K562 (cell line): ENCODE measurements around the gene IZUMO3.

ENCODE experiments used
- CREM ChIP-seq: IDR thresholded peaks from 2 replicates; pipeline ENCODE4 v1.6.1; 2014; ENCODE audit warnings: antibody characterized with exemption, low read depth
- DNMT1 ChIP-seq: fragments of 450-650 bp; IDR thresholded peaks from 2 replicates; pipeline ENCODE4 v1.6.1; 2016; ENCODE audit warnings: antibody characterized with exemption, mild to moderate bottlenecking
- HDAC2 ChIP-seq: fragments of 450-650 bp; IDR thresholded peaks from 2 replicates; pipeline ENCODE4 v1.6.1; 2016; ENCODE audit warnings: mild to moderate bottlenecking
- MAFK ChIP-seq: IDR thresholded peaks from 2 replicates; pipeline ENCODE4 v1.6.1; 2011; ENCODE audit warnings: low read length, improper control_type of control experiment
- NFATC3 ChIP-seq: fragments of 450-650 bp; IDR thresholded peaks from 2 replicates; pipeline ENCODE4 v1.6.1; 2017; ENCODE audit warnings: mild to moderate bottlenecking
- SMARCA4 ChIP-seq: fragments of 450-650 bp; IDR thresholded peaks from 2 replicates; pipeline ENCODE4 v1.6.1; 2016
- TF ChIP-seq, protein P1 (sequence below), 3 experiments: IDR thresholded peaks in 2 of 3; conservative IDR thresholded peaks in 1 of 3; 2 replicates each; pipeline ENCODE4 v1.5.1; 2011 to 2012; ENCODE audit warnings: low read length in 3 of 3, mild to moderate bottlenecking in 3 of 3, control low read depth in 2 of 3, improper control_type of control experiment in 1 of 3, inconsistent platforms in 1 of 3, low read depth in 1 of 3, mixed read lengths in 1 of 3, moderate library complexity in 1 of 3; ENCODE audit not compliant: insufficient read depth in 2 of 3
- TF ChIP-seq, protein P2 (sequence below): fragments of 250-450 bp; sonication (Bioruptor Pico); IDR thresholded peaks from 2 replicates; pipeline ENCODE4 v1.5.0; 2020; ENCODE audit warnings: mild to moderate bottlenecking
- TF ChIP-seq, protein P3 (sequence below), 2 experiments: fragments of 450-650 bp in 1 of 2; IDR thresholded peaks; 2 replicates each; pipeline ENCODE4 v1.6.1; 2011 to 2017; ENCODE audit warnings: low read depth in 2 of 2, antibody characterized with exemption in 1 of 2, borderline replicate concordance in 1 of 2, low read length in 1 of 2, mild to moderate bottlenecking in 1 of 2, mixed read lengths in 1 of 2; ENCODE audit not compliant: control insufficient read depth in 1 of 2
- TF ChIP-seq, protein P4 (sequence below): fragments of 450-650 bp; formaldehyde crosslinking; IDR thresholded peaks from 2 replicates; pipeline ENCODE4 v1.4.0; 2022; ENCODE audit warnings: mild to moderate bottlenecking, moderate library complexity
- TF ChIP-seq, protein P5 (sequence below): conservative IDR thresholded peaks from 2 replicates; pipeline ENCODE4 v1.6.1; 2011; ENCODE audit warnings: low read depth, mild to moderate bottlenecking, low read length; ENCODE audit not compliant: control insufficient read depth
- TF ChIP-seq, protein P6 (sequence below): sonication (generic); formaldehyde crosslinking; IDR thresholded peaks from 2 replicates; pipeline ENCODE4 v1.8.0; 2022; ENCODE audit warnings: missing genetic modification reagents, mild to moderate bottlenecking, moderate library complexity, borderline replicate concordance

DNA sequence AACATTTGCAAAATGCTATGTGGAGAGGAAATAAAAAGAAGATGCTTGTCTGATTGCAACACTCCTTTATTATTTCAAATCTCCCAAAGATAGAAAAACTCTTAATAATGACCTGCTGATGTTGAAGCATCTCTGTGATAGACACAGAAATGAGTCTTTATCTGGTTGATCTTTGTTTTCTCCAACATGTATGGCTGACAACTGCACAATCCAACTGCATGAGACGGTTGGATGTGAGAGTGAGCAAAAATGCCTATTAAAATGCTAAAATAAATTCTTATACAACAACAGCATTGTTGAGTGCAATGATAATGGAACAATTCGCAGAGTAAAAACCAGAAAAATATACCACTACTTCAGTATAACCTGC lies 7.5 kb upstream of the IZUMO3 start:
- TF ChIP-seq HDAC2 (no peak), SMARCA4 (no peak), DNMT1 (no peak), CREM (no peak), MAFK (no peak), NFATC3 (no peak)
- TF ChIP-seq, protein P1, sequence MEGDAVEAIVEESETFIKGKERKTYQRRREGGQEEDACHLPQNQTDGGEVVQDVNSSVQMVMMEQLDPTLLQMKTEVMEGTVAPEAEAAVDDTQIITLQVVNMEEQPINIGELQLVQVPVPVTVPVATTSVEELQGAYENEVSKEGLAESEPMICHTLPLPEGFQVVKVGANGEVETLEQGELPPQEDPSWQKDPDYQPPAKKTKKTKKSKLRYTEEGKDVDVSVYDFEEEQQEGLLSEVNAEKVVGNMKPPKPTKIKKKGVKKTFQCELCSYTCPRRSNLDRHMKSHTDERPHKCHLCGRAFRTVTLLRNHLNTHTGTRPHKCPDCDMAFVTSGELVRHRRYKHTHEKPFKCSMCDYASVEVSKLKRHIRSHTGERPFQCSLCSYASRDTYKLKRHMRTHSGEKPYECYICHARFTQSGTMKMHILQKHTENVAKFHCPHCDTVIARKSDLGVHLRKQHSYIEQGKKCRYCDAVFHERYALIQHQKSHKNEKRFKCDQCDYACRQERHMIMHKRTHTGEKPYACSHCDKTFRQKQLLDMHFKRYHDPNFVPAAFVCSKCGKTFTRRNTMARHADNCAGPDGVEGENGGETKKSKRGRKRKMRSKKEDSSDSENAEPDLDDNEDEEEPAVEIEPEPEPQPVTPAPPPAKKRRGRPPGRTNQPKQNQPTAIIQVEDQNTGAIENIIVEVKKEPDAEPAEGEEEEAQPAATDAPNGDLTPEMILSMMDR (IDR thresholded peaks at IDR 0.05 in 2 of 3, conservative IDR thresholded peaks at IDR 0.05 in 1 of 3; ENCODE audit: insufficient read depth in 2 of 3, low read depth in 1 of 3, low read length in 3 of 3): no peak
- TF ChIP-seq, protein P2, sequence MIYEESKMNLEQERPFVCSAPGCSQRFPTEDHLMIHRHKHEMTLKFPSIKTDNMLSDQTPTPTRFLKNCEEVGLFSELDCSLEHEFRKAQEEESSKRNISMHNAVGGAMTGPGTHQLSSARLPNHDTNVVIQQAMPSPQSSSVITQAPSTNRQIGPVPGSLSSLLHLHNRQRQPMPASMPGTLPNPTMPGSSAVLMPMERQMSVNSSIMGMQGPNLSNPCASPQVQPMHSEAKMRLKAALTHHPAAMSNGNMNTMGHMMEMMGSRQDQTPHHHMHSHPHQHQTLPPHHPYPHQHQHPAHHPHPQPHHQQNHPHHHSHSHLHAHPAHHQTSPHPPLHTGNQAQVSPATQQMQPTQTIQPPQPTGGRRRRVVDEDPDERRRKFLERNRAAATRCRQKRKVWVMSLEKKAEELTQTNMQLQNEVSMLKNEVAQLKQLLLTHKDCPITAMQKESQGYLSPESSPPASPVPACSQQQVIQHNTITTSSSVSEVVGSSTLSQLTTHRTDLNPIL (CRISPR knock-in tag): no peak
- TF ChIP-seq, protein P3, sequence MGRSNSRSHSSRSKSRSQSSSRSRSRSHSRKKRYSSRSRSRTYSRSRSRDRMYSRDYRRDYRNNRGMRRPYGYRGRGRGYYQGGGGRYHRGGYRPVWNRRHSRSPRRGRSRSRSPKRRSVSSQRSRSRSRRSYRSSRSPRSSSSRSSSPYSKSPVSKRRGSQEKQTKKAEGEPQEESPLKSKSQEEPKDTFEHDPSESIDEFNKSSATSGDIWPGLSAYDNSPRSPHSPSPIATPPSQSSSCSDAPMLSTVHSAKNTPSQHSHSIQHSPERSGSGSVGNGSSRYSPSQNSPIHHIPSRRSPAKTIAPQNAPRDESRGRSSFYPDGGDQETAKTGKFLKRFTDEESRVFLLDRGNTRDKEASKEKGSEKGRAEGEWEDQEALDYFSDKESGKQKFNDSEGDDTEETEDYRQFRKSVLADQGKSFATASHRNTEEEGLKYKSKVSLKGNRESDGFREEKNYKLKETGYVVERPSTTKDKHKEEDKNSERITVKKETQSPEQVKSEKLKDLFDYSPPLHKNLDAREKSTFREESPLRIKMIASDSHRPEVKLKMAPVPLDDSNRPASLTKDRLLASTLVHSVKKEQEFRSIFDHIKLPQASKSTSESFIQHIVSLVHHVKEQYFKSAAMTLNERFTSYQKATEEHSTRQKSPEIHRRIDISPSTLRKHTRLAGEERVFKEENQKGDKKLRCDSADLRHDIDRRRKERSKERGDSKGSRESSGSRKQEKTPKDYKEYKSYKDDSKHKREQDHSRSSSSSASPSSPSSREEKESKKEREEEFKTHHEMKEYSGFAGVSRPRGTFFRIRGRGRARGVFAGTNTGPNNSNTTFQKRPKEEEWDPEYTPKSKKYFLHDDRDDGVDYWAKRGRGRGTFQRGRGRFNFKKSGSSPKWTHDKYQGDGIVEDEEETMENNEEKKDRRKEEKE (IDR thresholded peaks at IDR 0.05; ENCODE audit: borderline replicate concordance in 1 of 2, control insufficient read depth in 1 of 2, low read depth in 2 of 2, low read length in 1 of 2): no peak
- TF ChIP-seq, protein P4, sequence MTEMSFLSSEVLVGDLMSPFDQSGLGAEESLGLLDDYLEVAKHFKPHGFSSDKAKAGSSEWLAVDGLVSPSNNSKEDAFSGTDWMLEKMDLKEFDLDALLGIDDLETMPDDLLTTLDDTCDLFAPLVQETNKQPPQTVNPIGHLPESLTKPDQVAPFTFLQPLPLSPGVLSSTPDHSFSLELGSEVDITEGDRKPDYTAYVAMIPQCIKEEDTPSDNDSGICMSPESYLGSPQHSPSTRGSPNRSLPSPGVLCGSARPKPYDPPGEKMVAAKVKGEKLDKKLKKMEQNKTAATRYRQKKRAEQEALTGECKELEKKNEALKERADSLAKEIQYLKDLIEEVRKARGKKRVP (CRISPR knock-in tag): no peak
- TF ChIP-seq, protein P5, sequence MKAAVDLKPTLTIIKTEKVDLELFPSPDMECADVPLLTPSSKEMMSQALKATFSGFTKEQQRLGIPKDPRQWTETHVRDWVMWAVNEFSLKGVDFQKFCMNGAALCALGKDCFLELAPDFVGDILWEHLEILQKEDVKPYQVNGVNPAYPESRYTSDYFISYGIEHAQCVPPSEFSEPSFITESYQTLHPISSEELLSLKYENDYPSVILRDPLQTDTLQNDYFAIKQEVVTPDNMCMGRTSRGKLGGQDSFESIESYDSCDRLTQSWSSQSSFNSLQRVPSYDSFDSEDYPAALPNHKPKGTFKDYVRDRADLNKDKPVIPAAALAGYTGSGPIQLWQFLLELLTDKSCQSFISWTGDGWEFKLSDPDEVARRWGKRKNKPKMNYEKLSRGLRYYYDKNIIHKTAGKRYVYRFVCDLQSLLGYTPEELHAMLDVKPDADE: no peak
- TF ChIP-seq, protein P6, sequence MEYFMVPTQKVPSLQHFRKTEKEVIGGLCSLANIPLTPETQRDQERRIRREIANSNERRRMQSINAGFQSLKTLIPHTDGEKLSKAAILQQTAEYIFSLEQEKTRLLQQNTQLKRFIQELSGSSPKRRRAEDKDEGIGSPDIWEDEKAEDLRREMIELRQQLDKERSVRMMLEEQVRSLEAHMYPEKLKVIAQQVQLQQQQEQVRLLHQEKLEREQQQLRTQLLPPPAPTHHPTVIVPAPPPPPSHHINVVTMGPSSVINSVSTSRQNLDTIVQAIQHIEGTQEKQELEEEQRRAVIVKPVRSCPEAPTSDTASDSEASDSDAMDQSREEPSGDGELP (CRISPR knock-in tag): no peak
